Activated CD4-positive, alpha-beta T cell treated with anti-CD3 and anti-CD28 coated beads, Interleukin-2, amount 10 ng/mL, durations not matched to agents 7 days and 5 days (primary cell): ENCODE results near the gene CORO1A. TPM values are rescaled to one million over a fixed set of nuclear protein-coding genes. Genes with fewer than 3 reads are reported as not detected.

Source experiments
- total RNA-seq, 2 experiments: library from RNA; stranded (reverse); gene quantifications; one replicate each; pipeline ENCODE4 v1.2.3, GENCODE V29; 2021

The CORO1A gene
- total RNA-seq, 2 experiments from 2014 or later, result 1,809 to 1,847 TPM

Other genes starting within 250 kb of the CORO1A start
- gene TMEM219, start 221.5 kb upstream of the CORO1A start, total RNA-seq, result 10 to 100 TPM; 57.8 to 60.5 TPM
- gene TAOK2, start 209.7 kb upstream of the CORO1A start, total RNA-seq, result 10 to 100 TPM; 47.7 to 48.8 TPM
- 10 to 100 TPM; 37.0 to 45.0 TPM for gene HIRIP3, start 188.0 kb upstream of the CORO1A start, total RNA-seq
- 100 to 1,000 TPM; 113 to 134 TPM for gene INO80E, start 187.4 kb upstream of the CORO1A start, total RNA-seq
- gene DOC2A, start 172.6 kb upstream of the CORO1A start, total RNA-seq, result under 1 TPM; 0.19 to 0.30 TPM
- not detected for gene C16orf92, start 160.4 kb upstream of the CORO1A start, total RNA-seq
- 1 to 10 TPM; 7.1 to 7.2 TPM for gene TLCD3B, start 152.3 kb upstream of the CORO1A start, total RNA-seq
- gene ALDOA, start 117.8 kb upstream of the CORO1A start, total RNA-seq, result 1,000 to 10,000 TPM; 1,139 to 1,329 TPM
- 100 to 1,000 TPM; 129 to 136 TPM for gene PPP4C, start 107.6 kb upstream of the CORO1A start, total RNA-seq
- gene TBX6, start 91.7 kb upstream of the CORO1A start, total RNA-seq, result 1 to 10 TPM; 1.2 to 1.7 TPM
- 10 to 100 TPM; 50.7 to 55.4 TPM for gene YPEL3, start 87.4 kb upstream of the CORO1A start, total RNA-seq
- 10 to 100 TPM; 11.8 to 13.2 TPM for gene GDPD3, start 70.1 kb upstream of the CORO1A start, total RNA-seq
- gene MAPK3, start 60.4 kb upstream of the CORO1A start, total RNA-seq, result 10 to 100 TPM; 65.4 to 69.2 TPM
- gene BOLA2B, start 10.1 kb downstream of the CORO1A start, total RNA-seq, result 100 to 1,000 TPM; 136 to 141 TPM
- gene SLX1A, start 10.3 kb downstream of the CORO1A start, total RNA-seq, result 10 to 100 TPM; 54.1 to 95.0 TPM
- 10 to 100 TPM; 37.5 to 38.1 TPM for gene SULT1A3, start 15.7 kb downstream of the CORO1A start, total RNA-seq
- 10 to 100 TPM in 1 of 2 experiments, 1 to 10 TPM in 1; 9.0 to 11.4 TPM for gene NPIPB13, start 64.9 kb downstream of the CORO1A start, total RNA-seq
- 10 to 100 TPM; 51.8 to 65.0 TPM for gene CD2BP2, start 171.7 kb downstream of the CORO1A start, total RNA-seq
- 10 to 100 TPM; 63.9 to 69.9 TPM for gene TBC1D10B, start 186.9 kb downstream of the CORO1A start, total RNA-seq
- gene MYL11, start 191.2 kb downstream of the CORO1A start, total RNA-seq, result not detected
- gene SEPTIN1, start 199.0 kb downstream of the CORO1A start, total RNA-seq, result 100 to 1,000 TPM; 383 to 413 TPM
- 10 to 100 TPM; 13.7 to 13.9 TPM for gene ZNF48, start 211.8 kb downstream of the CORO1A start, total RNA-seq
- 1 to 10 TPM; 3.4 to 3.7 TPM for gene ZNF771, start 224.0 kb downstream of the CORO1A start, total RNA-seq
- gene DCTPP1, start 246.4 kb downstream of the CORO1A start, total RNA-seq, result 10 to 100 TPM; 48.4 to 51.4 TPM